Measurements from ENCODE around the gene MARCHF3.
"Not testable (repeated sequence)": the region's sequence is repeated elsewhere in the genome, so short reads cannot be mapped to it uniquely, and the experiment has no call there.

MARCHF3 gene

GRCh38 chr5:126866851-126867636, 163.3 kb downstream of the MARCHF3 start:
- DNase-seq: no peak

DNA sequence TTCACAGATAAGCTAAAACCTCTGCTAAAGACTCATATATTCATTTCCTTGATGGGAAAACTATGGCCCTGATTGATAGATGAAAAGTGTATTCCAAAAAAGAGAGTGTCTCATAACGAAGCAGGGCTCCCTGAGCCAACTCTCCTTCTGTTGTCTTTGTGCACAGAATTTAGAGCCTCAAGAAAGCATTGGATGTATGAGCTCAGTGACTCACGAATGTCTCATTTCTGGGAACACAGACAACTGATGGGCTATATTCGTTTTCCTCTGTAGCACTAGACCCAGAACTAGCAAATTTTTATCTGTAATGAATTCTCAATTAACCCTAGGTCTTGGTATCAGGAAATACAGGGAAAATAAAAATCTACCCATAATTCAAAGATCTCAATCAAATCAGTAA, 165.1 kb downstream of the MARCHF3 start:
- DNase-seq: no peak

DNA sequence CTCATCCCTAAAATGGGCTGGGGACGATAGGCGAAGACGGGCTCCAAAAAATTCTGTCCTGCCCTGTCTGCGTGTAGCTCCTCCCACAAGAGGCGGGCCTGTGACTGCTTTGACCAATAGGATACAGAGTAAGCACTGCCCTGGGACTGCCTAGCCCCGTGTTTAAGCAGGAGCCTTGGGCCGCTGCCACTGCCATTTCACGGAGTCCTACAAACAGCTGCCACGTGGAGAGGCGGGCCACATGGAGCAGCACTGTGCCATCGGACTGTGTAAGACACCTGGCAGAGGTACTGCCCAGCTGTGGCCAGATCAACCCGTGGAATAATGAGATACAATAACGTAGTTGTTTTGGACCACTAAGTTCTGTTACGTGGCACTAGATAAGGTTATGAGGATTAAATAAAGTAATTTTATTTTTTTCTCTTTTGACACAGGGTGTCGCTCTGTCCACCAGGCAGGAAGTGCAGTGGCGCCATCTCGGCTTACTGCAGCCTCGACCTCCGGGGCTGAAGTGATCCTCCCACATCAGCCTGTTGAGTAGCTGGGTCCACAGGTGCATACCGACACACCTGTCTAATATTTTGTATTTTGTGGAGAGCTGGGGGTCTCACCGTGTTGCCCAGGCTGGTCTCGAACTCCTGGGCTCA, 166.2 kb downstream of the MARCHF3 start:
- DNase-seq: peak; percentile 11

DNA sequence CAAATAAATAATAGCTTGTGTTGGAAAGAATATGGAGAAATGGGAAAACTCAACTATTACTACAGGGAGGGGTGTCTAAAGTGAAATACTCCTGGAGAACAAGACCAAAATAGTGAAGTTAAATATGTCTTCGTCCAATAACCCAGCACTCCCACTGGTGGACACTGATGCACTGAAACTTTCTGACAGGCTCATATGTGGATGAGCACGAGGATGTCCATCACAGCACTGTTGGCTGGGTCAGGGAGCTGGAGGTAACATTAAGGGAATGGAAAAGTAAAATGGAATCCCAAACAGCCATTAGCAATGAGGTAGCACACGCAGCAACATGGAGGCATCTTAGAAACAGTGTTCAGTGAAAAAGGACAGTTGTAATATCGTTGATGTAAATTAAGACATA, 167.0 kb downstream of the MARCHF3 start:
- DNase-seq: no peak

- no peak for DNase-seq
Observed at GRCh38 chr5:126858441-126858840, 171.9 kb downstream of the MARCHF3 start.

- DNase-seq: no peak
Observed at GRCh38 chr5:126857472-126858410, 172.6 kb downstream of the MARCHF3 start.

- no peak for DNase-seq
Observed at GRCh38 chr5:126855266-126855665, 175.1 kb downstream of the MARCHF3 start.

- DNase-seq: no peak
Observed at GRCh38 chr5:126854526-126855110, 175.7 kb downstream of the MARCHF3 start.

- DNase-seq: peak; percentile 36
Observed at GRCh38 chr5:126853541-126854307, 176.6 kb downstream of the MARCHF3 start.

- no peak for DNase-seq
Observed at GRCh38 chr5:126852841-126853271, 177.5 kb downstream of the MARCHF3 start.

- peak; percentile 35 for DNase-seq
Observed at GRCh38 chr5:126852091-126852571, 178.2 kb downstream of the MARCHF3 start.

DNA sequence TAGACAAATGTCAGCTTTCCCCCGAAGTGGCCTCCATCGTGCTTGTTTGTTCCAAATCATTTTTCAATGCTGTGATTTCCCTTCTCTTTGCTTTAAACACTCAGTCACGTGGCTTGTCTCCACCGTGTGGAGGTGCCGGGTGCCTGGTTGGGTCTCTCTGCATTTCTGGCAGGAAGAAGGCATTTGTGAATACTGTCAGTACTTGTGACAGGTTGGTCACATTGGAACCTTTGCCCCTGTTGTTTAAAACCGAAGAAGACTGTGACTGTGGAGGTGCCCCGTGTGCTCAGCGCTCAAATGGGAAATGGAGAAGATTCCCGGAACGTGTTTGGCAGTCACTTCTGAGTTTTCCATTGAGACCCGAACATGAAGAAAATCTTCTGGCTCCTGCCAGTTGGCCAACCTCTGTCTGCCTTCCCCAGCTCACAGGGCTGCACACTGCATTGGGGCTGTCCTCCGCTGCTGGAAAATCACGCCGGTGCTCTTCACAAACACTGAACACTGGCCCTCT, 178.8 kb downstream of the MARCHF3 start:
- no peak for DNase-seq

GRCh38 chr5:126849101-126849678, 181.2 kb downstream of the MARCHF3 start:
- no peak for DNase-seq

DNA sequence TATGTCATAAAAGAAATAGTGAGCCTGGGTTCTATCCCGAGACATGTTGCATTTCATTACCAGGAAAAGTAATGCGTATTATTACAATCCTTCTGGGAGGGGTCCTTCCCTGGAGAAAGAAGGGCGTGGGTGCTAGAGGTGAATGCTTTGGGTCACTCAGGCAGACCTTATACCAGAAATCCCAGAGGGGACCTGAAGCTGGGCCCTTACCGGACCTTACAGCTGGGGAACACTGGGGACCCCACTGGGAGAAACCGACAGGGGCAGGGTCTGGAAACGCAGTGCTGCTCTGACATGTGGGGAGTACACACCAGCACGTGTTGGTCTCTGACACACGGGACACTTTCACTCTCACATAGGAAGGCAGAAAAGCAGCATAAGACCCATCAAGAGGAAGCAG, 182.1 kb downstream of the MARCHF3 start:
- no peak for DNase-seq

DNA sequence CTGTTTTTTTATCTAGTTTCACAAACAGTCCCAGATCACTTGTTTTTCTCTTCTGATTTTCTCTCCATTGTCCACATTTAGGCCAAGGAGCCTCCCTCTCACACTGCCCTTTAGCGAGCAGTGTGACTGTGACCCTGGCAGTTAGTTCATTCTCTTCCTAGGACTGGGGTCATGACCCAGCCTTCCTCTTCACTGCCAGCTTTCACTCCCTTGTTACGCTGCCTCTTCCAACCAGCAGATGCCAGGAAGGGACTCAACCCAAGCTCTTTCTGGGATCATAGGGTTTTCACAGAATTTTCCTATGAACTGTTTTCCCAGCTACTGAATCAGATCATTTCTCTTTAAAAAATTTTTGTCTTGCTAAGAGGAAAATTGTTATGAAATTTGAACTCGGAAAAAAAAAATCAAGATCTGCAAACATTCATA, 182.5 kb downstream of the MARCHF3 start:
- no peak for DNase-seq

- DNase-seq: no peak
Observed at GRCh38 chr5:126847456-126847820, 182.9 kb downstream of the MARCHF3 start.

DNA sequence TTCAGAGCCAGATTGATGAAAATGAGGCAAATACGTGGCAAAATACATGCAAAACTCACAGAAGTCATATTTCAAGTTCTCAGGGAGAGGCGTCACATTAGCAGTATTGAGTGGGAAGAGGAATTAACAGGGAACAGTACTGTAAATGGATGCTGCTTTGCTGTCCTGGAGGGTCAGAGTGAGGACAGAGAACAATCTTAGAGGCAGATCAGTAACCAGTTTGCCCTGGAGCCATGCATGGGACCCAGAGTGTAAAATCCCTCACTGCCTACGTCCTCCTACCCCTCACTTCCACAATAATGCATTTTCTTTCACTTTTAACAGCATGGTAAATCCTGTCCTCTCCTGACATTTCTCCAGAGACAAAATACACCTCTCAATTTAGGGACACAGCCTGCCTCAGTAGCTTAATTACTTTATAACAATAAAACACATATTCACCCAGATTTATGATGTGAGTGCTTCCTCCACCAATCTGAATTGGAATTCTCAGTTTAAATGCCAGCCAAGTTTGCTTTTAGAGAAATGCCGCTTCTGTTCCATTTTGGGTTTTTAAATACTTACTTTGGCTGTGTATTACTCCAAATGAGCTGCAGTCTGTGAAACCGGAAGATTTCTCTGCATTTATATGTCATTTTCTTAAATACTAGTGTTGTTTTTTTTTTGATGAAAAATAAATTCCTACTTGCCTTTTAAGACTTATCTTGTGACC, 183.5 kb downstream of the MARCHF3 start:
- DNase-seq: no peak

GRCh38 chr5:126846344-126846743, 184.0 kb downstream of the MARCHF3 start:
- no peak for DNase-seq

DNA sequence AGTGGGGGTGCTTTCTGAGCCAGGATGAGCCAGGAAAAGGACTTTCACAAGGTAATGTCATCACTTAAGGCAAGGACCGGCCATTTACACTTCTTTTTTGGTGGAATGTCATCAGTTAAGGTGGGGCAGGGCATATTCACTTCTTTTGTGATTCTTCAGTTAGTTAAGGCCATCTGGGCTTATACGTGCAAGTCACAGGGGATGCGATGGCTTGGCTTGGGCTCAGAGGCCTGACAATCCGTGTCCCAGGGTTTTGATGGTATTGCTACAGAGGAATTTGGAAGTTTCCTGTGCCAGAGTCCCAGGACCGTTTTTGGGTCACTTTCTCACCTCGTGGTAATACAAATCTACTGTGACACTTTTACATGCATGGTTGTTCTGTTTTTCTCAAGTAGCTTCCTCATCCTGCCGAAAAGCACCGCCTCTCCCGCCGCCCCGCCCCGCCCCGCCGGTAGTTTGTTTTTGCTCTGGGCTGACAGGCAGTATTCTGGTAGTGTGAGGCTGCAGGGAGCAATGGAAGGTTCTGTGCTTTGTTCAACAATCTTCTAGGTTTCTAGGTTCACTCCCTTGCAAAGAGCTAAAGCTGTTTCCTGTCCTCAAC, 184.8 kb downstream of the MARCHF3 start:
- DNase-seq: peak; percentile 41

DNA sequence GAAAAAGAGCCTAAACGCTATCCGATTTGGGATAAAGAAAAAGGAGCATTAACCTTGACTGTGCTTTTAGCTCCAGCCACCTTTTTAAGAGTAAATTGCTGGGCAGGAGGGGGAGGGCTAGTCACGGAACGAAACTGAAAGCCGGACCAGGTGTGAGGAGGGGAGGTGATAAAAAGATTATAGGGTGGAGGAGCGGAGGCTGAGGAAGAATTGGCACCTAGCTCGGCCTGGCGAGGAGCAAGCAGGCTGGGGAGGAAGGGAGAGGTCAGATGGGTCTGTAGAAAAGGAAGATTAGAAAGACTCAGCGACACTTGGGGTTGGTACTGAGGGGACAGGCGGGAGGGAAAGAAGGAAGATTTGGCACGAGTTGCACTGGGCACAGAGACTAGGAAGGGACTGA, 187.0 kb downstream of the MARCHF3 start:
- not testable (repeated sequence) for DNase-seq
